C4-2B (cell line): ENCODE measurements around the gene PLA2G2E.

Source experiments
- H3K27ac ChIP-seq: fragments of 450-650 bp; 2 replicates; pipeline ENCODE4 v1.5.1; 2017
- ZFX ChIP-seq: fragments of 450-650 bp; IDR thresholded peaks from 2 replicates; pipeline ENCODE4 v1.6.1; 2017
- TF ChIP-seq, protein P1 (sequence below): fragments of 450-650 bp; conservative IDR thresholded peaks from 2 replicates; pipeline ENCODE4 v1.5.1; 2017; ENCODE audit warnings: mild to moderate bottlenecking

The PLA2G2E gene

DNA sequence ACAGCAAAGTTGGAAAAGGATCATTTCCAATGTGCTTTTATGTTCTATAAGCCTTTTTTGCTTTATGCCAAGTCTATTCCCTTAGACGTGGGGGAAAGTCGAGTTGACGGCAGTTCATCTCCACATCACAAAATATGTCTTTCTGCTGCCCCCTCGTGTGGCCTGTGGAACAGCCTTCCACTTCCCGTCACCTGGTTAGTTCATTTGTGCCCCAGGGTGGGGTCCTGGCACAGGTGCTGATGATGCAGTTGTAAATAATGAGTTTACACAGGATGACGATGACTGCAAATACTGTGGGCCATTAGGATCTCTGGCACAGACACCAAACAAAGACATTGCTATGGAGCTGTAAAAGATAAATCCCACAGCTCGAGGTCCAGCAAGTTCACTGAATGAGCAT lies 51.2 kb downstream of the PLA2G2E start:
- TF ChIP-seq, protein P1, sequence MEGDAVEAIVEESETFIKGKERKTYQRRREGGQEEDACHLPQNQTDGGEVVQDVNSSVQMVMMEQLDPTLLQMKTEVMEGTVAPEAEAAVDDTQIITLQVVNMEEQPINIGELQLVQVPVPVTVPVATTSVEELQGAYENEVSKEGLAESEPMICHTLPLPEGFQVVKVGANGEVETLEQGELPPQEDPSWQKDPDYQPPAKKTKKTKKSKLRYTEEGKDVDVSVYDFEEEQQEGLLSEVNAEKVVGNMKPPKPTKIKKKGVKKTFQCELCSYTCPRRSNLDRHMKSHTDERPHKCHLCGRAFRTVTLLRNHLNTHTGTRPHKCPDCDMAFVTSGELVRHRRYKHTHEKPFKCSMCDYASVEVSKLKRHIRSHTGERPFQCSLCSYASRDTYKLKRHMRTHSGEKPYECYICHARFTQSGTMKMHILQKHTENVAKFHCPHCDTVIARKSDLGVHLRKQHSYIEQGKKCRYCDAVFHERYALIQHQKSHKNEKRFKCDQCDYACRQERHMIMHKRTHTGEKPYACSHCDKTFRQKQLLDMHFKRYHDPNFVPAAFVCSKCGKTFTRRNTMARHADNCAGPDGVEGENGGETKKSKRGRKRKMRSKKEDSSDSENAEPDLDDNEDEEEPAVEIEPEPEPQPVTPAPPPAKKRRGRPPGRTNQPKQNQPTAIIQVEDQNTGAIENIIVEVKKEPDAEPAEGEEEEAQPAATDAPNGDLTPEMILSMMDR, result peak; percentile 23
- no peak for TF ChIP-seq ZFX
- H3K27ac ChIP-seq, result no peak overlapping the region
